Measurements from ENCODE around the gene ABLIM3.
A peak's percentile ranks its signal among the peaks of the same experiment; 100 is the strongest.

The ABLIM3 gene

GRCh38 chr5:149282027-149282965 is 141.0 kb downstream of the ABLIM3 start:
- DNase-seq (ENCODE audit: low read depth), result no peak

GRCh38 chr5:149282966-149283332 is 141.7 kb downstream of the ABLIM3 start:
- DNase-seq (ENCODE audit: low read depth), result no peak

GRCh38 chr5:149283626-149284480 is 142.6 kb downstream of the ABLIM3 start:
- DNase-seq (ENCODE audit: low read depth), result no peak

DNA sequence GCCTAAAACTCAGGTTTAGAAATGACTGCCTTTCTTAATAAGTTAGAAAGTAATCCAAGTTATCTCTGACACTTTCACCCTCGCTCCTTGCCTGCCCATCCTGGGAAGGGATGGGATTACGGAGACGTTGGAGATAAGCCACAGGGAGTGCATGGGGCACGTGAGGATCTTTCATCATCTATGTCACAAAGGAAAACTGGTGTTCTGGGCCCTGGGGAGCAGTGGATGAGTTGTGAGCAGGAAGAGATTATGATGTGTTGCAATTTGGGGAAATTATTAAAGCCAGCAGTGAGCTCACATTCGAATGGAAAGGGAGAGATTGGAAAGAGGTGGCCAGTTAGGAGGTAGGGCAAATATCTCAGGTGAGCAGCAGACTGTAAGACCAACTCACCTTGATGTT is 143.2 kb downstream of the ABLIM3 start:
- peak; percentile 86 for DNase-seq (ENCODE audit: low read depth)

DNA sequence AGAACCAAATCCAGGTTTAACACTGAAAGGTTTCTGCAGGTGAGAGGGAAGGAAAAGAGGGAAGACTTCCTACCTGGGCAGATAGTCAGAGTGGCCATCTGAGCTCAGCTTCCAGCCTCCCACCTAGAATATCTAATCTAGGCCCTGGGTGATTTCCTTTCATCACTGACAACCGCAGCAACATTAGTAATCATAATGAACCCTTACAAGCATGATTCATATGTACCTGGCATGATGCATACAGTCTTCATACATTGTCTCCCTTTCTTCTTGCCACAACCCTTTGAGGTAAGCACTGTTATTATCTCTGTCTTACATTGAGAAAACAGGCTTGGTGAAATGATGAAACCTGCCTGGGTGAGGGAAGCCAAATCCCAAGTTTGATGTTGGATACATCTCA is 143.9 kb downstream of the ABLIM3 start:
- DNase-seq (ENCODE audit: low read depth), result peak; percentile 41

DNA sequence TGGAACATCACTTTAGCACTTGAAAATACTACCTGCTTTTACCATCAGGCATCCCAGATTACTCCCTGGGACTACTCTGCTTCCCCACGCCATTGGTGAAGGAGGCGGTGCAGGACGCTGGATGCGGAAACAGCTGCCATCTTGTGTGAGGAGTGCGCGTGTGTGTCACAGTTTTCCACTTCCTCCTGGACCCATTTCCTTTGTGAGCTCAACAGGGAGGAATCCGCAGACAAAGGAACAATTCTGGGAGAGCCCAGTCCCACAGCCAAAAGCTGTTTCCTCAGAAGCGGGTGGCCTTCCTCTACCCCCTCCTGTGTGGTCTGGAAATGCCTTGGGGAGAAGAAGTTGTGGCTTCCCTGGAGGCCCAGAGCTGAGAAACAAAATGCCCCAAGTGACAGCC is 147.1 kb downstream of the ABLIM3 start:
- no peak for DNase-seq (ENCODE audit: low read depth)

DNA sequence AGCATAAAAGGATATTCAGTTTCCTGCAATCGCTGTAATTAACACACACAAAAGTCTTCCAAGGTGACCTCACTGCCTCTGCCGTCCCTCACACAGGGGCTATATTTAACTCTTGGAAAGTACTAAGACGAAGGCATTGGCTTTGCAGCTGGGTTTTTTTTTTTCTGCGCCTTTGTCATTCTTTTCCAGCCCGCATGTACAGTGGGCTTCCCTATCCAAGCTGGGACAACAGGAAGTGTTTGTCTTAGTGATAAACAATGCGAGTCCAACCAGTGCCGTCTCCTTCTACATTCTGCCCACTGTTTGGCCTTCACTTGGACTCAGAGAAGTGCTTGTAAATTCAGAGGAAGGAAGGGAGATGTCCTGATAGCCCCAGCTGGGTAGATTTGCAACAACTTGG is 148.0 kb downstream of the ABLIM3 start:
- DNase-seq (ENCODE audit: low read depth), result no peak

- no peak for DNase-seq (ENCODE audit: low read depth)
Observed at GRCh38 chr5:149294872-149295829, 153.9 kb downstream of the ABLIM3 start.

GRCh38 chr5:149297340-149298025 is 156.2 kb downstream of the ABLIM3 start:
- DNase-seq (ENCODE audit: low read depth), result peak; percentile 53

DNA sequence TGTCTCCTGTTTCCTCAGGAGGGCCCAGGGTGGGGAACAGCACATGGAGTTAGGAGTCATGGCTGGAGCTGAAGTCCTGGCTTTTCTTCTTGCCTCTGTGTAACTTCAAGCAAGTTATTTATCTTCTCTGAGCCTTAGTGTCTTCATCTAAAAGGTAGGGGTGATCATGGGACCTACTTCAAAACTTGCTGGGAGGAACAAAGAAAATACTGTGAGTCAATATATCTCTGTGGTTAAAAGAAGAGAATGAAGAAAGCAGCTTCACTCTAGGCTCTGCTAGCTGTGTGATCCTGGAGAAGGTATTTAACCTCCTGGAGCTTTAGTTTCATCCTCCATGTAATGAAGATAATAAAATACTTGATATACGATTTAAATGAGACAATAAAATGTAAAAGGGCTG is 156.9 kb downstream of the ABLIM3 start:
- peak; percentile 28 for DNase-seq (ENCODE audit: low read depth)

DNA sequence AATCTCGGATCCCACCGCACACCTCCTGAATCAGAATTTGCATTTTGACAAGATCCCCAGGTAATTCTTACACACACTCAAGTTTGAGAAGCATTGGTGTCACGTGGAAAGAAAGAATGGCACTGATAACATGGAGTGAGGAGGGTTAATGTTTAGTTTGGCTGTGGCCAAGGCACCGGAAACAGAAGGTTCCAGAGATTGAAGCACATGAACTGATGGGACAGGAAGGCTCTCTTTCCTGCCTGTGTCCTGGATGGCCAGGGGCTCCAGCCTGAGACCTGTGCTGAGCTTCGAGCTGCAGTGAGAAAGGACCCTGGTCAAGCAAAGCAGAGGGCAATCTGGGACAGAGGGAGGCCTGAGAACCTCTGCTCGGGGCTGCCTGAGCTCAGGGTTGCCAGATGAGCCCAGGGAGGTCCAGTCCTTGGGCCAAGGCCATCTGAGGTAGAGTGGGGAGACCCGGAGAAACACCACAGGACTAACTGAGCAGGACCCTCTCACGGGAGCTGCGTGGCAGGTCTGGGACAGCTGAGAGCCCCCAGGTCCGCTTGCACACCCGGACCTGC is 157.6 kb downstream of the ABLIM3 start:
- no peak for DNase-seq (ENCODE audit: low read depth)

- DNase-seq (ENCODE audit: low read depth), result peak; percentile 71
Observed at GRCh38 chr5:149299451-149300054, 158.3 kb downstream of the ABLIM3 start.

- DNase-seq (ENCODE audit: low read depth), result no peak
Observed at GRCh38 chr5:149300441-149300840, 159.1 kb downstream of the ABLIM3 start.

DNA sequence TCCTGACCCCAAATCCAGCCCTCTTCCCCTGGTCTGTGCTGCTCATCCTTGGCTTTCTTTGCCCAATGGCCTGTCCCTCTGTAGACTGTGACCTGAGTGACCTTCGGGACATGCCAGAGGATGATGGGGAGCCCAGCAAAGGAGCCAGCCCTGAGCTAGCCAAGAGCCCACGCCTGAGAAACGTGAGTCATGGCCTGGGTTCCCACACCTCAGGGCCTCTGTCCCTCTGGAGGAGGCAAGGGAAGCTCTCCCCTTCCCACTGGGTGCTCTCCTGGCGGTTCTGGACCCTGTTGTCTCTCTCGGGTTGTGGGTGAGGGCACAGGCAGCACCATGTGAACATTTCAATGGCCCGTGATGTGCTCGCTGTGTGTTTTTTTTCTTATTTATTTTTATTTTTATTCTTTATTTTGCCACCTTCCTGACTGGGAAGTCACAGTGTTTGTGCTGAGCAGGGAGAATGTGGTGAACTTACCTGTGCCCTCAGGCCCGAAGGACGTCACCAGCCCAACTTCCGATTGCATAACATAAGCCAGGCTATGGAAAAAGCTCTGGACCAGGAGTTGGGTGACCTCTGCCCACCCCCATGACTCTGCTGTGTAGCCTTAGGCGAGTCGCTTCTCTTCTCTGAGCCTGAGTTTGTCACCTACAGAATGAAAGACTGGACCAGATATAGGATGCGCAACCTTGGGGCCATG is 159.9 kb downstream of the ABLIM3 start:
- no peak for DNase-seq (ENCODE audit: low read depth)

GRCh38 chr5:149301744-149302380 is 160.6 kb downstream of the ABLIM3 start:
- DNase-seq (ENCODE audit: low read depth), result peak; percentile 49

GRCh38 chr5:149302641-149303040 is 161.3 kb downstream of the ABLIM3 start:
- no peak for DNase-seq (ENCODE audit: low read depth)

GRCh38 chr5:149303210-149303609 is 161.9 kb downstream of the ABLIM3 start:
- no peak for DNase-seq (ENCODE audit: low read depth)

GRCh38 chr5:149304195-149305078 is 163.1 kb downstream of the ABLIM3 start:
- no peak for DNase-seq (ENCODE audit: low read depth)
